ENCODE results near the gene EXOC4. TPM values are rescaled to one million over a fixed set of nuclear protein-coding genes. Genes with fewer than 3 reads are reported as not detected.

Gene EXOC4
- total and polyA plus RNA-seq, 2 of the 8 experiments (the other 6 are each of a cell fraction or from before 2014, with no cell fraction given), result 27.0 to 67.3 TPM

DNA sequence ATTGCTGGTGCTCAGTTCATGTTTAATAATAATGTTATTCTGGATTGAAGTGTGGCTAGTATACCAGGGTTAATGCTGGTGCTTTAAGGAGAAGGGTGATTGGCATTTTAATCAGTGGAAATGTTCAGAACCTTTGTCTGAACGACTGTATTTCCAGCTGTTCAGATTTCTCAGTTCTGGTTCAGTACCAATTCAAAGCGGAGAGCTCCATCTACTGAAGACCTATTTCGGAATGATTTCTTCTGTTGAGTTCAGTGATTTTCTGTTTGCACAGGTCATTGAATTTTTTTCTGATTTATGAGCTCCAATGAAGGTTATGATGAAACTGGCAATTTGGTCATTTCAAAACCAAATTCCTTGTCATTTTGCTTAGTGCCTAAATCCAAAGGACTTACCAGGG, 160.1 kb downstream of the EXOC4 start:
- Histone ChIP-seq H3K27ac (ENCODE audit: low read depth, low read length) (no peak overlapping the region), H3K4me1 (replicated peaks in 1 of 4; ENCODE audit: control insufficient read depth in 3 of 4, insufficient read depth in 4 of 4, low read length in 3 of 4) (no peaks in the 10 kb centered on the region), H2BK20ac (ENCODE audit: low read length) (no peak overlapping the region), H3K27me3 (replicated peaks in 1 of 4; ENCODE audit: control insufficient read depth in 3 of 4, extremely low read depth in 1 of 4, insufficient read depth in 3 of 4, low read length in 3 of 4) (no peaks in the 10 kb centered on the region), H3K4ac (replicated peaks; ENCODE audit: insufficient read length, low read depth, low read length) (no peak overlapping the region), H3K79me1 (ENCODE audit: low read depth, low read length) (peaks cover 5% of the 10 kb centered on the region; the same call in 1 of the 2 replicates), H2BK5ac (ENCODE audit: low read depth, low read length) (no peak overlapping the region), H3K4me2 (ENCODE audit: insufficient read depth in 1 of 2, low read depth in 2 of 2, low read length in 2 of 2) (no peak overlapping the region), H2BK12ac (ENCODE audit: low read depth, low read length) (no peak overlapping the region), H3K23ac (ENCODE audit: insufficient read length) (no peak overlapping the region), H4K20me1 (replicated peaks in 1 of 2; ENCODE audit: control insufficient read depth in 1 of 2, insufficient read depth in 2 of 2, low read length in 2 of 2) (peaks cover 0 to 1% of the 10 kb centered on the region in 2 experiments), H3K4me3 (ENCODE audit: extremely low read depth in 1 of 4, insufficient read depth in 2 of 4, low read depth in 3 of 4, low read length in 4 of 4) (no peak overlapping the region), H2AFZ (ENCODE audit: low read length) (no peak overlapping the region), H2AK5ac (ENCODE audit: low read depth, low read length) (no peak overlapping the region), H4K8ac (ENCODE audit: extremely low read depth, insufficient read depth, low read length) (no peak overlapping the region), H4K5ac (ENCODE audit: insufficient read length, low read depth, low read length) (no peak overlapping the region), H3K56ac (replicated peaks; ENCODE audit: insufficient read length, low read depth, low read length) (no peak overlapping the region), H3K79me2 (ENCODE audit: control insufficient read depth in 1 of 2, insufficient read depth in 2 of 2, low read length in 2 of 2) (0 out of 4 replicates have a peak, but pooled peaks cover 0 to 4% of the 10 kb centered on the region in 2 experiments), H3K23me2 (ENCODE audit: low read depth, low read length) (peaks cover 5% of the 10 kb centered on the region; the same call in 1 of the 2 replicates), H3K9ac (replicated peaks in 1 of 4; ENCODE audit: extremely low read depth in 1 of 4, low read depth in 3 of 4, low read length in 3 of 4) (no peak overlapping the region), H3K9me3 (ENCODE audit: insufficient read depth in 2 of 2, low read depth in 1 of 2, low read length in 1 of 2) (no peaks in the 10 kb centered on the region), H3K18ac (ENCODE audit: extremely low read depth, low read length) (no peak overlapping the region), H2BK15ac (ENCODE audit: low read length) (no peak overlapping the region), H2BK120ac (replicated peaks; ENCODE audit: low read depth, low read length) (no peak overlapping the region), H3K14ac (ENCODE audit: insufficient read length) (no peak overlapping the region), H4K91ac (replicated peaks; ENCODE audit: insufficient read length, low read length) (no peak overlapping the region), H3K36me3 (ENCODE audit: control insufficient read depth in 2 of 4, insufficient read depth in 4 of 4, low read length in 3 of 4) (no peaks in the 10 kb centered on the region)
- POLR2A ChIA-PET (ENCODE audit: partially characterized antibody), result no interaction called here
- WGBS, 2 experiments (ENCODE audit: extremely low coverage in 1 of 2, insufficient coverage in 1 of 2, insufficient read length in 1 of 2, insufficient replicate concordance in 2 of 2, low coverage in 1 of 2, low lambda C conversion rate in 2 of 2, missing lambda C conversion rate in 1 of 2), result 86% methylated on average over 3 of the region's 3 CpGs; no CpG with 5 or more reads in 1 of the 2 experiments
- DNase-seq (ENCODE audit: low read depth in 1 of 2, low spot score in 2 of 2) (no peak), FAIRE-seq (no peak)
- CTCF ChIA-PET (ENCODE audit: partially characterized antibody), result no interaction called here
- peak; percentile 16 to 21; a peak in 3 of 4 replicates for TF ChIP-seq RAD21 (IDR thresholded peaks at IDR 0.05 in 1 of 2, conservative IDR thresholded peaks at IDR 0.05 in 1 of 2; ENCODE audit: low read depth in 2 of 2, low read length in 2 of 2)
- no peak for TF ChIP-seq GTF2F1 (IDR thresholded peaks at IDR 0.05; ENCODE audit: borderline replicate concordance, low read depth, low read length)
- no peak for TF ChIP-seq POU5F1 (IDR thresholded peaks at IDR 0.05; ENCODE audit: low read depth, low read length)
